HepG2 (cell line): Measurements from ENCODE around the gene FBXO7. TPM values are rescaled to one million over a fixed set of nuclear protein-coding genes. Genes with fewer than 3 reads are reported as not detected.

ENCODE experiments used
- ARID4A ChIP-seq: sonication (generic); formaldehyde crosslinking; IDR thresholded peaks from 2 replicates; pipeline ENCODE4 v1.5.0; 2020; ENCODE audit warnings: mild to moderate bottlenecking, missing genetic modification reagents, borderline replicate concordance
- CBFB ChIP-seq: sonication (generic); formaldehyde crosslinking; IDR thresholded peaks from 2 replicates; pipeline ENCODE4 v1.4.0; 2020; ENCODE audit warnings: missing genetic modification reagents
- CC2D1A ChIP-seq: sonication (generic); formaldehyde crosslinking; IDR thresholded peaks from 2 replicates; pipeline ENCODE4 v1.8.1; 2023; ENCODE audit warnings: mild to moderate bottlenecking, missing genetic modification reagents
- ELF3 ChIP-seq: IDR thresholded peaks from 2 replicates; pipeline ENCODE4 v1.6.1; 2016; ENCODE audit warnings: missing genetic modification reagents, missing compliant biosample characterization
- HCFC1 ChIP-seq: fragments of 150-350 bp; IDR thresholded peaks from 2 replicates; pipeline ENCODE4 v1.6.1; 2014; ENCODE audit warnings: low read depth, low read length
- HMG20B ChIP-seq: conservative IDR thresholded peaks from 2 replicates; pipeline ENCODE4 v1.6.1; 2016; ENCODE audit warnings: missing genetic modification reagents, missing compliant biosample characterization
- HNF1A ChIP-seq, 2 experiments: sonication (generic) in 1 of 2; formaldehyde crosslinking in 1 of 2; IDR thresholded peaks; 2 replicates each; pipeline versions ENCODE4 v1.4.0 to v1.6.1; 2016 to 2020; ENCODE audit warnings: borderline replicate concordance in 1 of 2, low read depth in 1 of 2, mild to moderate bottlenecking in 1 of 2, missing genetic modification reagents in 1 of 2
- JARID2 ChIP-seq: sonication (generic); formaldehyde crosslinking; IDR thresholded peaks from 2 replicates; pipeline ENCODE4 v1.8.1; 2023; ENCODE audit warnings: missing genetic modification reagents, inconsistent platforms; ENCODE audit not compliant: insufficient replicate concordance
- PHF21A ChIP-seq: sonication (generic); formaldehyde crosslinking; IDR thresholded peaks from 2 replicates; pipeline ENCODE4 v1.5.0; 2020; ENCODE audit warnings: mild to moderate bottlenecking, missing genetic modification reagents
- RCOR2 ChIP-seq: IDR thresholded peaks from 2 replicates; pipeline ENCODE4 v1.6.1; 2016; ENCODE audit warnings: missing biosample characterization, missing genetic modification reagents
- RNF2 ChIP-seq: fragments of 450-650 bp; conservative IDR thresholded peaks from 2 replicates; pipeline ENCODE4 v1.6.1; 2016; ENCODE audit warnings: low read depth
- SIN3A ChIP-seq: IDR thresholded peaks from 2 replicates; pipeline ENCODE4 v1.6.1; 2011; ENCODE audit warnings: low read depth, mild to moderate bottlenecking, control low read depth, low read length, borderline replicate concordance
- ZEB1 ChIP-seq: IDR thresholded peaks from 2 replicates; pipeline ENCODE4 v1.6.1; 2012; ENCODE audit warnings: mild to moderate bottlenecking, low read depth, inconsistent platforms; ENCODE audit not compliant: insufficient replicate concordance
- ZNF138 ChIP-seq: sonication (generic); formaldehyde crosslinking; IDR thresholded peaks from 2 replicates; pipeline ENCODE4 v1.5.0; 2020; ENCODE audit warnings: mild to moderate bottlenecking, low read depth, missing genetic modification reagents
- ZNF335 ChIP-seq: sonication (generic); formaldehyde crosslinking; IDR thresholded peaks from 2 replicates; pipeline ENCODE4 v1.4.0; 2020; ENCODE audit warnings: missing genetic modification reagents
- ZNF354B ChIP-seq: sonication (generic); formaldehyde crosslinking; IDR thresholded peaks from 2 replicates; pipeline ENCODE4 v1.8.0; 2022; ENCODE audit warnings: mild to moderate bottlenecking, missing genetic modification reagents
- ZSCAN31 ChIP-seq: sonication (generic); formaldehyde crosslinking; IDR thresholded peaks from 2 replicates; pipeline ENCODE4 v1.5.0; 2020; ENCODE audit warnings: low read depth, mild to moderate bottlenecking, missing genetic modification reagents
- ZZZ3 ChIP-seq: sonication (generic); formaldehyde crosslinking; IDR thresholded peaks from 2 replicates; pipeline ENCODE4 v1.4.0; 2020; ENCODE audit warnings: missing genetic modification reagents, mild to moderate bottlenecking, borderline replicate concordance
- polyA plus RNA-seq, 8 experiments: library from polyadenylated mRNA; depleted of rRNA in 3 of 8; stranded (reverse) in 7 of 8; unstranded in 1 of 8; fragments of >200 nt; fragmentation: Illumina TruSeq in 4 of 8; extraction: Trizol in 4 of 8; gene quantifications; 2 replicates each; pipeline versions ENCODE4 v1.2.1 to v1.2.3, GENCODE V29; 2011 to 2016; ENCODE audit warnings: low read depth in 4 of 8, missing spikeins in 1 of 8, mixed read lengths in 1 of 8; ENCODE audit not compliant: insufficient read depth in 1 of 8
- total RNA-seq, 5 experiments: library from RNA; depleted of rRNA; stranded (reverse); fragments of >200 nt; fragmentation: Illumina TruSeq; extraction: Trizol; gene quantifications; 2 replicates each; pipeline ENCODE4 v1.2.3, GENCODE V29; 2016; ENCODE audit warnings: low read depth in 1 of 5
- TF ChIP-seq, protein P1 (sequence below): sonication (generic); formaldehyde crosslinking; conservative IDR thresholded peaks from 2 replicates; pipeline ENCODE4 v1.8.0; 2022; ENCODE audit warnings: missing genetic modification reagents

The FBXO7 gene
- total and polyA plus RNA-seq, 2 of the 13 experiments (the other 11 are each of a cell fraction or from before 2014, with no cell fraction given) = 105 to 172 TPM

GRCh38 chr22:32476281-32477195 is 1.9 kb downstream of the FBXO7 start (continued):
- no peak for TF ChIP-seq CBFB
- no peak for TF ChIP-seq CC2D1A (CRISPR knock-in tag)
- 0 out of 2 replicates have a peak, but pooled peaks have one; percentile 28 for TF ChIP-seq ELF3 (CRISPR knock-in tag)
- no peak for TF ChIP-seq SIN3A
- TF ChIP-seq, protein P1, sequence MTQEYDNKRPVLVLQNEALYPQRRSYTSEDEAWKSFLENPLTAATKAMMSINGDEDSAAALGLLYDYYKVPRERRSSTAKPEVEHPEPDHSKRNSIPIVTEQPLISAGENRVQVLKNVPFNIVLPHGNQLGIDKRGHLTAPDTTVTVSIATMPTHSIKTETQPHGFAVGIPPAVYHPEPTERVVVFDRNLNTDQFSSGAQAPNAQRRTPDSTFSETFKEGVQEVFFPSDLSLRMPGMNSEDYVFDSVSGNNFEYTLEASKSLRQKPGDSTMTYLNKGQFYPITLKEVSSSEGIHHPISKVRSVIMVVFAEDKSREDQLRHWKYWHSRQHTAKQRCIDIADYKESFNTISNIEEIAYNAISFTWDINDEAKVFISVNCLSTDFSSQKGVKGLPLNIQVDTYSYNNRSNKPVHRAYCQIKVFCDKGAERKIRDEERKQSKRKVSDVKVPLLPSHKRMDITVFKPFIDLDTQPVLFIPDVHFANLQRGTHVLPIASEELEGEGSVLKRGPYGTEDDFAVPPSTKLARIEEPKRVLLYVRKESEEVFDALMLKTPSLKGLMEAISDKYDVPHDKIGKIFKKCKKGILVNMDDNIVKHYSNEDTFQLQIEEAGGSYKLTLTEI (CRISPR knock-in tag) = no peak
- TF ChIP-seq RNF2 = no peak
- TF ChIP-seq ZSCAN31 (CRISPR knock-in tag) = no peak
- no peak for TF ChIP-seq HMG20B (CRISPR knock-in tag)
- TF ChIP-seq ZZZ3 (CRISPR knock-in tag) = no peak
- no peak for TF ChIP-seq ZEB1
- TF ChIP-seq ZNF335 (CRISPR knock-in tag) = no peak
- TF ChIP-seq HCFC1 = no peak
- no peak for TF ChIP-seq JARID2
- no peak for TF ChIP-seq ZNF138
- no peak for TF ChIP-seq HNF1A (IDR thresholded peaks at IDR 0.05; ENCODE audit: low read depth)
- no peak for TF ChIP-seq HNF1A (CRISPR knock-in tag; IDR thresholded peaks at IDR 0.05; ENCODE audit: borderline replicate concordance)
- TF ChIP-seq RCOR2 = no peak
- TF ChIP-seq ARID4A (CRISPR knock-in tag) = no peak; the same call in 1 of the 2 replicates
- no peak for TF ChIP-seq PHF21A (CRISPR knock-in tag)
- no peak for TF ChIP-seq ZNF354B
